ENCODE data around the gene CCDC134.

- no peak for TF ChIP-seq POLR2A (IDR thresholded peaks at IDR 0.05; ENCODE audit: control extremely low read depth in 1 of 2, low read depth in 2 of 2, low read length in 2 of 2)
- no peak for TF ChIP-seq EGR1 (IDR thresholded peaks at IDR 0.05; ENCODE audit: borderline replicate concordance, low read depth, low read length)
- TF ChIP-seq, protein P1, sequence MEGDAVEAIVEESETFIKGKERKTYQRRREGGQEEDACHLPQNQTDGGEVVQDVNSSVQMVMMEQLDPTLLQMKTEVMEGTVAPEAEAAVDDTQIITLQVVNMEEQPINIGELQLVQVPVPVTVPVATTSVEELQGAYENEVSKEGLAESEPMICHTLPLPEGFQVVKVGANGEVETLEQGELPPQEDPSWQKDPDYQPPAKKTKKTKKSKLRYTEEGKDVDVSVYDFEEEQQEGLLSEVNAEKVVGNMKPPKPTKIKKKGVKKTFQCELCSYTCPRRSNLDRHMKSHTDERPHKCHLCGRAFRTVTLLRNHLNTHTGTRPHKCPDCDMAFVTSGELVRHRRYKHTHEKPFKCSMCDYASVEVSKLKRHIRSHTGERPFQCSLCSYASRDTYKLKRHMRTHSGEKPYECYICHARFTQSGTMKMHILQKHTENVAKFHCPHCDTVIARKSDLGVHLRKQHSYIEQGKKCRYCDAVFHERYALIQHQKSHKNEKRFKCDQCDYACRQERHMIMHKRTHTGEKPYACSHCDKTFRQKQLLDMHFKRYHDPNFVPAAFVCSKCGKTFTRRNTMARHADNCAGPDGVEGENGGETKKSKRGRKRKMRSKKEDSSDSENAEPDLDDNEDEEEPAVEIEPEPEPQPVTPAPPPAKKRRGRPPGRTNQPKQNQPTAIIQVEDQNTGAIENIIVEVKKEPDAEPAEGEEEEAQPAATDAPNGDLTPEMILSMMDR (IDR thresholded peaks at IDR 0.05; ENCODE audit: control extremely low read depth in 1 of 3, insufficient read depth in 1 of 3, low read depth in 1 of 3, low read length in 3 of 3): no peak
- TF ChIP-seq SIN3A (conservative IDR thresholded peaks at IDR 0.05 in 1 of 2, IDR thresholded peaks at IDR 0.05 in 1 of 2; ENCODE audit: low read depth in 1 of 2, low read length in 2 of 2): no peak
- no peak for TF ChIP-seq ASH2L (IDR thresholded peaks at IDR 0.05; ENCODE audit: low read length)
- TF ChIP-seq CEBPB (IDR thresholded peaks at IDR 0.05; ENCODE audit: low read depth, low read length): no peak
- TF ChIP-seq BACH1 (IDR thresholded peaks at IDR 0.05; ENCODE audit: low read length): no peak
- no peak for TF ChIP-seq TAF1 (IDR thresholded peaks at IDR 0.05; ENCODE audit: low read depth, low read length)
Observed at GRCh38 chr22:41757502-41757901, 43.0 kb upstream of the CCDC134 start.

Data from H1 (cell line).